Common myeloid progenitor, CD34-positive (primary cell): Measurements from ENCODE around the gene BLACAT1.
A peak's percentile ranks its signal among the peaks of the same experiment; 100 is the strongest.

ENCODE experiments used
- CTCF ChIA-PET: fragments of 350-600 bp; sonication (Branson Sonifier 250); formaldehyde crosslinking; loops from one replicate; lab custom pipeline; 2021; ENCODE audit warnings: antibody characterized with exemption; lab: Charles Lee
- POLR2A ChIA-PET: fragments of 350-600 bp; sonication (Branson Sonifier 250); formaldehyde crosslinking; loops from one replicate; lab custom pipeline; 2021; ENCODE audit warnings: antibody characterized with exemption; lab: Charles Lee
- DNase-seq, 3 donors: peaks; one replicate each; pipeline versions ENCODE4 v3.0.0 to v3.0.0-alpha.2; 2013
- H3K27ac ChIP-seq, 2 experiments: 1 replicate in 1 of 2; 2 replicates in 1 of 2; pipeline ENCODE4 v1.7.0; 2013; ENCODE audit warnings: inconsistent platforms in 2 of 2, low read length in 2 of 2, mild to moderate bottlenecking in 2 of 2, low read depth in 1 of 2, moderate library complexity in 1 of 2; ENCODE audit not compliant: severe bottlenecking in 2 of 2, insufficient read depth in 1 of 2, poor library complexity in 1 of 2
- H3K27me3 ChIP-seq, 5 experiments: replicated peaks in 2 of 5; 1 replicate in 3 of 5; 2 replicates in 2 of 5; pipeline versions ENCODE4 v1.6.1 to v1.7.0; 2013; ENCODE audit warnings: low read length in 4 of 5, mild to moderate bottlenecking in 2 of 5, moderate library complexity in 2 of 5, inconsistent platforms in 1 of 5; ENCODE audit not compliant: insufficient read depth in 5 of 5, control insufficient read depth in 4 of 5
- H3K36me3 ChIP-seq, 4 experiments: 1 replicate in 2 of 4; 2 replicates in 2 of 4; pipeline versions ENCODE4 v1.6.1 to v1.7.0; 2013; ENCODE audit warnings: low read length in 3 of 4, control low read depth in 1 of 4, mild to moderate bottlenecking in 1 of 4; ENCODE audit not compliant: control insufficient read depth in 4 of 4, insufficient read depth in 4 of 4
- H3K4me1 ChIP-seq, 4 experiments: 1 replicate in 3 of 4; 2 replicates in 1 of 4; pipeline versions ENCODE4 v1.6.1 to v1.7.1; 2013; ENCODE audit warnings: low read length in 3 of 4, mild to moderate bottlenecking in 3 of 4, control low read depth in 1 of 4, inconsistent platforms in 1 of 4, moderate library complexity in 1 of 4; ENCODE audit not compliant: control insufficient read depth in 4 of 4, insufficient read depth in 4 of 4; ENCODE audit errors: control extremely low read depth in 1 of 4
- H3K4me3 ChIP-seq, 7 experiments: 1 replicate in 4 of 7; 2 replicates in 3 of 7; pipeline versions ENCODE4 v1.5.1 to v1.7.0; 2013; ENCODE audit warnings: mild to moderate bottlenecking in 7 of 7, low read length in 6 of 7, moderate library complexity in 6 of 7, inconsistent platforms in 2 of 7, low read depth in 2 of 7, control low read depth in 1 of 7; ENCODE audit not compliant: insufficient read depth in 4 of 7, control insufficient read depth in 1 of 7; ENCODE audit errors: extremely low read depth in 1 of 7
- H3K9me3 ChIP-seq, 5 experiments: 1 replicate in 4 of 5; 2 replicates in 1 of 5; pipeline versions ENCODE4 v1.6.1 to v1.7.1; 2013; ENCODE audit warnings: low read length in 4 of 5, mild to moderate bottlenecking in 2 of 5, inconsistent platforms in 1 of 5, low read depth in 1 of 5, moderate library complexity in 1 of 5; ENCODE audit not compliant: control insufficient read depth in 4 of 5, insufficient read depth in 2 of 5; ENCODE audit errors: control extremely low read depth in 1 of 5
- WGBS: methylation state at CpG from one replicate; pipeline ENCODE4 v1.1.5; 2013; ENCODE audit not compliant: insufficient coverage; 5-methylcytosine and 5-hydroxymethylcytosine counted together

Gene BLACAT1

DNA sequence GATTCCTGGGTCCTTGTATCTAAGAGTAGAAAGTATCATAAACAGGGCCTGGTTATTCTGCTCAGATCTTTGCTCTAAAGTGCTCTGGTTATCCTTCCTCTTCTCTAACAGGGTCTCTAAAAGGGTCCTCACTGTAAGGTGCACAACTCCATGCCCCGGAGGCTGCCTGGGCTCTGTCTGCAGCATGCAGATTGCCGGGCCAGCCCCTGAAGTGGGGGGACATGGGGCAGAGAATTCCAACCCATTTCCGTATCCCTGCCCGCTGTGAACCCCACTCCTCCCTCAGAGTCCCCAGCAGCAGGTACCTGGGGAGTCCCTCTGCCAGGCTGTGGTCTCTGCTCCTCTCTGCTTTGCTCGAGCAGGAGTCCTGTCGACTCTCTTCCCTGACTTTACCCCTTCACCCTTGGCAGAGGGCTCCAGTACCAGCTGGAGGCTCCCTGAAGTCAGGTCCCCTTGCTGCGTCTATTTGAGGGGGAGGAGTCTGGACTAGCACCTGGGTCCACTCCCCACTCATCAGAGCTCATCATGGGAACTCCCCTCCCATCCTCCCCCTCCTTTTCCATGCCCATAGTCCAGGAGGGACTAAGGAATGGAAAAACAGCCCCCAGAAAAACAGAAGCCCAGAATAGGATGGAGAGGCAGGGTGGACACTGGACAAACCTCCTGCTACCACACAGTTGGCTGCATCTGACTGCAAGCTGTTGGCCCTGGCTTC, 12.1 kb downstream of the BLACAT1 start:
- ChIA-PET CTCF (interaction anchor here (1.3 to 8.5 kb wide), 3 partner anchors 12 to 47 kb away, joined by 3 to 47 read pairs (median 5); no protein-coding TSS in a partner anchor), POLR2A (no interaction called here)
- peaks cover 10 to 54% (median 44%) of the 10 kb centered on the region in 4 experiments for H3K4me1 ChIP-seq
- H3K27ac ChIP-seq: no peak overlapping the region
- no peak overlapping the region for H3K4me3 ChIP-seq
- peaks cover 0 to 2% (median 0%) of the 10 kb centered on the region in 5 experiments for H3K27me3 ChIP-seq
- 76% methylated on average over 5 of the region's 7 CpGs for WGBS
- DNase-seq: no peak
- H3K36me3 ChIP-seq: no peaks in the 10 kb centered on the region
- H3K9me3 ChIP-seq: no peaks in the 10 kb centered on the region

DNA sequence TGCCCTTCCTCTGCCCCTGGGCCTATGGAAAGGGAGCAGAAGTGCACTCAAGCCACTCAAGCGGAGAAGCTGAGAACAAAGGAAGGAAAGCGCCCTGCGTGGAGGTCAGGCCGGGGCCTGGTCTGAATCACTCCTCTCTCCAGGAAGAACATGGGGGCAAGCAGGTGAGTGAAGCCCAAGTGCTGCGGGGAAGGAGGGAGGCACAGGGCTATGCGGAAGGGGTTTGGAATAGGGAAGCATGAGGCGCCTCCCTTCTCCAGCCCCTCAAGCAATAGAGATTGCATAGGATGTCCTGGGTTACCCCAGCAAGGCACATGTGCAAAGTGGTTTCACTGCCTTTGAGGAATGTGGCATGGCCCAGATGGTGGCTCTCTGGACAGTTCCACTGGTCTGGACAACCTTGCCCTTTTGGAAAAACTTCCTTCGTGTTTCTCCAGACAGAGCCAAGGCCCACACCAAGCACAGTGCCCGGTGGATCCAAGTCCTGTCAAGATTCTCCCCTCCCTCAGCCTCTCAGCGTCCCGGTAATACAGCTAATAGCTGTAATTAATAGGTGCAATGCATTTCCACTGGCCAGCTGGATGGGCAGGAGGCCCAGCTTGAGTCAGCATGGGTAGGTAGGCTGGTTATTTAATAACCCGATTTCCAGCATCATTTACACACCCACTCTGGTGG, 13.7 kb downstream of the BLACAT1 start:
- CTCF ChIA-PET: interaction anchor here (0.9 to 8.5 kb wide), 8 partner anchors 11 to 83 kb away, joined by 3 to 47 read pairs (median 4); no protein-coding TSS in a partner anchor
- H3K27ac ChIP-seq: no peak overlapping the region
- no peak for DNase-seq
- peaks cover 10 to 54% (median 45%) of the 10 kb centered on the region in 4 experiments for H3K4me1 ChIP-seq
- H3K9me3 ChIP-seq: no peaks in the 10 kb centered on the region
- POLR2A ChIA-PET: no interaction called here
- H3K36me3 ChIP-seq: no peaks in the 10 kb centered on the region
- H3K4me3 ChIP-seq: no peak overlapping the region
- WGBS: 71% methylated on average over 7 of the region's 12 CpGs
- peaks cover 0 to 2% (median 0%) of the 10 kb centered on the region in 5 experiments for H3K27me3 ChIP-seq

DNA sequence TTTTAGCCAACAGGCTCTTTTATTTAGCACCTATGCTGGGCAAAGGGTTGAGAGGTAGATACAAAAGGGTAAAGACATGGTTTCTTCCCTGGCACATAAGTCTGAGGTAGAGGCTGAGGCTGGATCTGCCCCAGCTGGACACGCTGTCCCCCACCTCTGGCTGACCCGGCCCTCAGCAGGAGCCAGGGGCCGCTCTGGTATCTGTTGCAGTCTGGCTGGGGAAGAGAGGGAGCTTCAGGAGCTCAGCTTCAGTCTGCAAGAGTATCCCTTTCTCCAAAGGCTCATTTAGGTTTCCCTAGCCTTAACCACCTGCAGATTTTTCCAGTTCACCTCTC, 14.2 kb downstream of the BLACAT1 start:
- no peaks in the 10 kb centered on the region for H3K9me3 ChIP-seq
- no peak overlapping the region for H3K4me3 ChIP-seq
- POLR2A ChIA-PET: no interaction called here
- peaks cover 10 to 54% (median 45%) of the 10 kb centered on the region in 4 experiments for H3K4me1 ChIP-seq
- peaks cover 0 to 2% (median 0%) of the 10 kb centered on the region in 5 experiments for H3K27me3 ChIP-seq
- H3K36me3 ChIP-seq: no peaks in the 10 kb centered on the region
- WGBS: 94% methylated on average over 2 of the region's 3 CpGs
- DNase-seq: no peak
- H3K27ac ChIP-seq: no peak overlapping the region
- CTCF ChIA-PET: interaction anchor here (0.9 to 8.5 kb wide), 10 partner anchors 9 to 83 kb away, joined by 3 to 47 read pairs (median 4); no protein-coding TSS in a partner anchor

DNA sequence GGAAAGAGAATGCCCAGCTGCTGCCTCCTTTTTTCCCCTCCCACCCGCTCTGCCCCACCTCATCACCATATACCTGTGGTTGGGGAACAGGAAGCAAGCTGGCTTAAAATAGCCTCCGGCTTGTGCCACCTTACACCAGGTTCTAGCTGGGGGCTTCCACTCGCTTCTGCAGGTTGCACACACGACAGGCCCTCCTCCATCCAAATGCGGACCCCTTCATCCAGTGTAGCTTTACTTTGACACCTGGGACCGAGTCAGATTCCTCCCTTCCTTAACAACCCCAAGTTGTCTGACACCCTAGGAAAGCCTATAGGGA, 14.6 kb downstream of the BLACAT1 start:
- Histone ChIP-seq H3K27ac (no peak overlapping the region), H3K4me1 (peaks cover 10 to 54% (median 44%) of the 10 kb centered on the region in 4 experiments), H3K36me3 (no peaks in the 10 kb centered on the region), H3K9me3 (no peaks in the 10 kb centered on the region), H3K4me3 (peak overlapping the region in 3 of 7 experiments; percentile 43 to 59 (median 50)), H3K27me3 (peaks cover 0 to 3% (median 0%) of the 10 kb centered on the region in 5 experiments)
- WGBS: 25% methylated on average over 2 of the region's 6 CpGs
- ChIA-PET POLR2A (no interaction called here), CTCF (interaction anchor here (1.0 to 8.5 kb wide), 9 partner anchors 10 to 84 kb away, joined by 3 to 47 read pairs (median 5); no protein-coding TSS in a partner anchor)
- no peak for DNase-seq

DNA sequence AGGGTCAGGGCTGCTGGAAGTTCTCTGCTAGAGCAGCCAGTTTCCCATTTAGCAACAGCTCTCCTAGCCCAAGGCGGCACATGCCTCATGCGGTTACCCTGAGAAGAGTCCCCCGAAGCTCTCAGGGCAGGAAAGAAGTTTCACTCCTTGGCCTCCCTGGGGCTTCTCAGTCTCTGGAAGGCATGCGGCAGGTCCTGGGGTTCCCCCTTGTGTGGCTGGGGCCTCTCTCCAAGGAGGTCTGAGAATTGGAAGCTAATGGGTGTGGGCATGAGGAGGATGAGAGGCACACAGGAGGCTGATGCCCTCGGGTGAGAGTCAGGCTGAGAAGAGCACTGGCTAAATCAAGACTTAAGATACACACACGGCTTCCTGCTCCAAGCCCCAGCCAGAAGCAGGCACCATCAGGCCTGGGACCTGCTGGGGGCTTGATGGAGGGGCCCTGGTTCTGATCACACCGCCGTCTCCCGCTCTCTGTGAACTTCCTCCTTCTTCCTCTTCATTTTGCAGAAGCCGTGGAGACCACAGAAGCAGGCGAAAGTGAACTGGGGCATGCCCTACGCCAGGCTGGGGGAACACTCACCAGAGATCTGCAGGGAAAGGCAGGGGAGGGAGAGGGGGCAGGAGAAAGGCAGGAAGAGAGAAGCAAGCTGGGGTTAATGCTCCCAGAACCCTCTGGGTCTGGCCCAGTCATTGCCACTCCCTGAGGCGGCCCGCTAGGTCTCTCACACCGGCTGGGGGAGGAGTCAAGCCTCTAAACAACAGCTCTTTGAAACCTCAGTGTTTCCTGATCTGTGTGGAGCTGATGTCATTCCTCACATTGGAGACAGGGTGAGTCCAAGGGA, 15.1 kb downstream of the BLACAT1 start:
- WGBS: 18% methylated on average over 8 of the region's 15 CpGs
- Histone ChIP-seq H3K27me3 (peaks cover 0 to 9% (median 0%) of the 10 kb centered on the region in 5 experiments), H3K4me1 (peaks cover 6 to 48% (median 41%) of the 10 kb centered on the region in 4 experiments), H3K27ac (no peak overlapping the region), H3K4me3 (peak overlapping the region in 4 of 7 experiments; percentile 29 to 59 (median 46)), H3K9me3 (no peaks in the 10 kb centered on the region), H3K36me3 (no peaks in the 10 kb centered on the region)
- ChIA-PET CTCF (interaction anchor here (0.7 to 8.5 kb wide), 10 partner anchors 9 to 84 kb away, joined by 3 to 47 read pairs (median 4); no protein-coding TSS in a partner anchor), POLR2A (no interaction called here)
- DNase-seq: peak; percentile 62 to 84 (median 80)

DNA sequence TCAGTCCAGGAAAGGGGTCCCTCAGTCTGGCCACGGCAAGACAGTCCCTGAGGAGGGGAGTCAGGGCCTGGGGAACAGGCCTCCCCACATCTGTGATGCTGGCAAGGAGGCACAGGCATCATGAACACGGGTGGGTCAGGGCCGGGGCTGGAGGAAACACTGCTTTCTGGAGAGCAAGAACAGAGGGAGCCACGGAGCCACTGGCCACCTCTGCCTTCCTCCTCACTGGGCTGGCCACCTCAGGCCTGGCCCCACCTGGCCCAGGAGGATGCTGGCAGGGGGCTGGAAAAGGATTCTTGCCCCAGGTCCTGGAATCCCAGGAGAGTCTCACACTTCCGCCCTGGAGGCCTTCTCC, 15.7 kb downstream of the BLACAT1 start:
- peak overlapping the region in 1 of 7 experiments; percentile 50 for H3K4me3 ChIP-seq
- no peaks in the 10 kb centered on the region for H3K9me3 ChIP-seq
- POLR2A ChIA-PET: no interaction called here
- H3K27ac ChIP-seq: no peak overlapping the region
- H3K36me3 ChIP-seq: no peaks in the 10 kb centered on the region
- DNase-seq: no peak
- 82% methylated on average over 5 of the region's 5 CpGs for WGBS
- H3K27me3 ChIP-seq: peaks cover 0 to 9% (median 2%) of the 10 kb centered on the region in 5 experiments
- CTCF ChIA-PET: interaction anchor here (0.7 to 8.5 kb wide), 6 partner anchors 8 to 85 kb away, joined by 3 to 47 read pairs (median 7); no protein-coding TSS in a partner anchor
- H3K4me1 ChIP-seq: peaks cover 5 to 42% (median 36%) of the 10 kb centered on the region in 4 experiments
